ENCODE measurements around the gene AAK1.

Gene AAK1

GRCh38 chr2:69646714-69647113, 3.2 kb upstream of the AAK1 start:
- DNase-seq (ENCODE audit: low spot score) = no peak
- H3K9me3 ChIP-seq (ENCODE audit: severe bottlenecking) = no peaks in the 10 kb centered on the region
- H3K36me3 ChIP-seq (ENCODE audit: low read depth) = no peaks in the 10 kb centered on the region
- no peaks in the 10 kb centered on the region for H3K27me3 ChIP-seq (ENCODE audit: insufficient read depth, poor library complexity, severe bottlenecking)
- no peak overlapping the region for H3K27ac ChIP-seq (ENCODE audit: poor library complexity, severe bottlenecking)
- no peak for TF ChIP-seq CTCF (IDR thresholded peaks at IDR 0.05; ENCODE audit: poor library complexity, severe bottlenecking)
- no peak overlapping the region for H3K4me3 ChIP-seq (ENCODE audit: severe bottlenecking)
- no peak for ATAC-seq (ENCODE audit: low read depth)
- peaks cover under 1% of the 10 kb centered on the region for H3K4me1 ChIP-seq (ENCODE audit: insufficient read depth, poor library complexity, severe bottlenecking)

- Histone ChIP-seq H3K9me3 (ENCODE audit: severe bottlenecking) (no peaks in the 10 kb centered on the region), H3K27ac (ENCODE audit: poor library complexity, severe bottlenecking) (no peak overlapping the region), H3K4me1 (ENCODE audit: insufficient read depth, poor library complexity, severe bottlenecking) (peaks cover 3% of the 10 kb centered on the region), H3K4me3 (ENCODE audit: severe bottlenecking) (no peak overlapping the region), H3K36me3 (ENCODE audit: low read depth) (no peaks in the 10 kb centered on the region), H3K27me3 (ENCODE audit: insufficient read depth, poor library complexity, severe bottlenecking) (no peaks in the 10 kb centered on the region)
- DNase-seq (ENCODE audit: low spot score) = no peak
- no peak for ATAC-seq (ENCODE audit: low read depth)
- TF ChIP-seq CTCF (IDR thresholded peaks at IDR 0.05; ENCODE audit: poor library complexity, severe bottlenecking) = no peak
Observed at GRCh38 chr2:69645921-69646320, 2.4 kb upstream of the AAK1 start.

- peak overlapping the region; percentile 98 for H3K4me3 ChIP-seq (ENCODE audit: severe bottlenecking)
- peaks cover 3% of the 10 kb centered on the region for H3K4me1 ChIP-seq (ENCODE audit: insufficient read depth, poor library complexity, severe bottlenecking)
- DNase-seq (ENCODE audit: low spot score) (no peak), ATAC-seq (ENCODE audit: low read depth) (no peak)
- H3K27ac ChIP-seq (ENCODE audit: poor library complexity, severe bottlenecking) = peak overlapping the region; percentile 79
- H3K36me3 ChIP-seq (ENCODE audit: low read depth) = no peaks in the 10 kb centered on the region
- no peak for TF ChIP-seq CTCF (IDR thresholded peaks at IDR 0.05; ENCODE audit: poor library complexity, severe bottlenecking)
- no peaks in the 10 kb centered on the region for H3K27me3 ChIP-seq (ENCODE audit: insufficient read depth, poor library complexity, severe bottlenecking)
- H3K9me3 ChIP-seq (ENCODE audit: severe bottlenecking) = no peaks in the 10 kb centered on the region
Observed at GRCh38 chr2:69645031-69645431, 1.5 kb upstream of the AAK1 start.

GRCh38 chr2:69644506-69644979, 1.0 kb upstream of the AAK1 start:
- Histone ChIP-seq H3K36me3 (ENCODE audit: low read depth) (no peaks in the 10 kb centered on the region), H3K4me3 (ENCODE audit: severe bottlenecking) (peak overlapping the region; percentile 98), H3K9me3 (ENCODE audit: severe bottlenecking) (no peaks in the 10 kb centered on the region), H3K27ac (ENCODE audit: poor library complexity, severe bottlenecking) (peak overlapping the region; percentile 79), H3K27me3 (ENCODE audit: insufficient read depth, poor library complexity, severe bottlenecking) (no peaks in the 10 kb centered on the region), H3K4me1 (ENCODE audit: insufficient read depth, poor library complexity, severe bottlenecking) (peaks cover 3% of the 10 kb centered on the region)
- ATAC-seq (ENCODE audit: low read depth) (no peak), DNase-seq (ENCODE audit: low spot score) (no peak)
- TF ChIP-seq CTCF (IDR thresholded peaks at IDR 0.05; ENCODE audit: poor library complexity, severe bottlenecking) = no peak

- ATAC-seq (ENCODE audit: low read depth) (peak; percentile 43), DNase-seq (ENCODE audit: low spot score) (peak; percentile 66)
- Histone ChIP-seq H3K36me3 (ENCODE audit: low read depth) (no peaks in the 10 kb centered on the region), H3K4me1 (ENCODE audit: insufficient read depth, poor library complexity, severe bottlenecking) (peaks cover 3% of the 10 kb centered on the region), H3K9me3 (ENCODE audit: severe bottlenecking) (no peaks in the 10 kb centered on the region), H3K27me3 (ENCODE audit: insufficient read depth, poor library complexity, severe bottlenecking) (no peaks in the 10 kb centered on the region), H3K4me3 (ENCODE audit: severe bottlenecking) (peak overlapping the region; percentile 98), H3K27ac (ENCODE audit: poor library complexity, severe bottlenecking) (peak overlapping the region; percentile 79)
- TF ChIP-seq CTCF (IDR thresholded peaks at IDR 0.05; ENCODE audit: poor library complexity, severe bottlenecking) = peak; percentile 11
Observed at GRCh38 chr2:69642709-69643601, 584 bp downstream of the AAK1 start.

All from RWPE2 (cell line).